OCI-LY1 (cell line): ENCODE results near the gene SYNE1.

ENCODE experiments used
- H2AFZ ChIP-seq: fragments of 200-600 bp; sonication (generic), shearing (Covaris generic); 2 replicates; pipeline ENCODE4 v1.6.0; 2014; ENCODE audit warnings: antibody characterized with exemption, mild to moderate bottlenecking, low read length
- H3F3A ChIP-seq: fragments of 200-600 bp; sonication (generic), shearing (Covaris generic); 2 replicates; pipeline ENCODE4 v1.6.0; 2014; ENCODE audit warnings: mild to moderate bottlenecking, antibody characterized with exemption, low read length, moderate library complexity; ENCODE audit not compliant: insufficient read depth
- H3K27ac ChIP-seq: fragments of 200-600 bp; sonication (generic); 2 replicates; pipeline ENCODE4 v1.5.1; 2014; ENCODE audit warnings: low read length, mixed run types, mild to moderate bottlenecking, low read depth; ENCODE audit not compliant: poor library complexity, severe bottlenecking
- H3K27me3 ChIP-seq: fragments of 200-600 bp; sonication (generic); 2 replicates; pipeline ENCODE4 v1.6.0; 2014; ENCODE audit warnings: antibody characterized with exemption, mild to moderate bottlenecking, low read length, moderate library complexity; ENCODE audit not compliant: insufficient read depth
- H3K36me3 ChIP-seq: fragments of 200-600 bp; sonication (generic); 2 replicates; pipeline ENCODE4 v1.6.1; 2014; ENCODE audit warnings: mild to moderate bottlenecking, antibody characterized with exemption, low read length, moderate library complexity, mixed read lengths; ENCODE audit not compliant: insufficient read depth
- H3K4me1 ChIP-seq: fragments of 200-600 bp; sonication (generic); 2 replicates; pipeline ENCODE4 v1.5.1; 2014; ENCODE audit warnings: mild to moderate bottlenecking, low read length, moderate library complexity; ENCODE audit not compliant: insufficient read depth, severe bottlenecking
- H3K4me2 ChIP-seq: fragments of 200-600 bp; sonication (generic), shearing (Covaris generic); 2 replicates; pipeline ENCODE4 v1.6.1; 2014; ENCODE audit warnings: low read length
- H3K4me3 ChIP-seq: fragments of 200-600 bp; sonication (generic); 2 replicates; pipeline ENCODE4 v1.5.1; 2014; ENCODE audit warnings: low read length, low read depth, mild to moderate bottlenecking, mixed read lengths; ENCODE audit not compliant: poor library complexity, severe bottlenecking
- H3K79me2 ChIP-seq: fragments of 200-600 bp; shearing (Covaris generic); 2 replicates; pipeline ENCODE4 v1.6.1; 2016; ENCODE audit warnings: mixed run types, low read length, mixed read lengths; ENCODE audit not compliant: insufficient read depth
- H3K9ac ChIP-seq: fragments of 200-600 bp; sonication (generic), shearing (Covaris generic); 2 replicates; pipeline ENCODE4 v1.6.1; 2014; ENCODE audit warnings: mild to moderate bottlenecking, low read length, mixed read lengths
- H3K9me2 ChIP-seq: fragments of 200-600 bp; sonication (generic), shearing (Covaris generic); 2 replicates; pipeline ENCODE4 v1.6.1; 2014; ENCODE audit warnings: low read depth, mild to moderate bottlenecking, low read length, mixed read lengths
- H3K9me3 ChIP-seq: fragments of 200-600 bp; shearing (Covaris generic); 2 replicates; pipeline ENCODE4 v1.6.1; 2014; ENCODE audit warnings: low read length, mixed read lengths
- H4K20me1 ChIP-seq: fragments of 200-600 bp; sonication (generic), shearing (Covaris generic); 2 replicates; pipeline ENCODE4 v1.6.0; 2016; ENCODE audit warnings: mild to moderate bottlenecking, low read length; ENCODE audit not compliant: insufficient read depth
- CTCF ChIP-seq: fragments of 200-600 bp; sonication (generic), shearing (Covaris generic); IDR thresholded peaks from 2 replicates; pipeline ENCODE4 v1.5.1; 2017; ENCODE audit warnings: mild to moderate bottlenecking, antibody characterized with exemption, low read length, moderate library complexity, mixed read lengths
- EZH2 ChIP-seq: fragments of 200-600 bp; sonication (generic), shearing (Covaris generic); IDR thresholded peaks from 2 replicates; pipeline ENCODE4 v1.8.0; 2017; ENCODE audit warnings: borderline replicate concordance, mixed run types, mild to moderate bottlenecking, antibody characterized with exemption, low read length, moderate library complexity, mixed read lengths

Gene SYNE1

GRCh38 chr6:152534541-152534940 is 102.6 kb downstream of the SYNE1 start:
- Histone ChIP-seq H3K27ac (no peak overlapping the region), H3K79me2 (no peaks in the 10 kb centered on the region), H2AFZ (no peak overlapping the region), H3F3A (no peaks in the 10 kb centered on the region), H3K9me2 (no peaks in the 10 kb centered on the region), H4K20me1 (no peaks in the 10 kb centered on the region), H3K4me3 (no peak overlapping the region), H3K36me3 (no peaks in the 10 kb centered on the region), H3K9ac (no peak overlapping the region), H3K9me3 (no peaks in the 10 kb centered on the region), H3K4me1 (no peaks in the 10 kb centered on the region), H3K27me3 (no peaks in the 10 kb centered on the region), H3K4me2 (no peak overlapping the region)
- TF ChIP-seq CTCF, result no peak
- TF ChIP-seq EZH2, result no peak

GRCh38 chr6:152532556-152533422 is 104.4 kb downstream of the SYNE1 start:
- H3K4me1 ChIP-seq, result no peaks in the 10 kb centered on the region
- no peaks in the 10 kb centered on the region for H3K36me3 ChIP-seq
- H3K79me2 ChIP-seq, result no peaks in the 10 kb centered on the region
- no peak for TF ChIP-seq EZH2
- no peak for TF ChIP-seq CTCF
- no peak overlapping the region for H3K9ac ChIP-seq
- no peaks in the 10 kb centered on the region for H4K20me1 ChIP-seq
- no peak overlapping the region for H2AFZ ChIP-seq
- H3K9me2 ChIP-seq, result no peaks in the 10 kb centered on the region
- H3K4me2 ChIP-seq, result no peak overlapping the region
- no peaks in the 10 kb centered on the region for H3F3A ChIP-seq
- no peaks in the 10 kb centered on the region for H3K27me3 ChIP-seq
- no peak overlapping the region for H3K4me3 ChIP-seq
- H3K9me3 ChIP-seq, result no peaks in the 10 kb centered on the region
- H3K27ac ChIP-seq, result no peak overlapping the region

- no peaks in the 10 kb centered on the region for H3K4me1 ChIP-seq
- no peaks in the 10 kb centered on the region for H3K9me3 ChIP-seq
- no peak overlapping the region for H2AFZ ChIP-seq
Measured at GRCh38 chr6:152531659-152532058, 105.5 kb downstream of the SYNE1 start.

More at GRCh38 chr6:152531659-152532058, 105.5 kb downstream of the SYNE1 start:
- Histone ChIP-seq H4K20me1 (no peaks in the 10 kb centered on the region), H3K36me3 (no peaks in the 10 kb centered on the region), H3K9me2 (no peaks in the 10 kb centered on the region), H3K79me2 (no peaks in the 10 kb centered on the region), H3F3A (no peaks in the 10 kb centered on the region), H3K9ac (no peak overlapping the region), H3K4me2 (no peak overlapping the region), H3K27me3 (no peaks in the 10 kb centered on the region), H3K27ac (no peak overlapping the region), H3K4me3 (no peak overlapping the region)
- TF ChIP-seq CTCF (no peak), EZH2 (no peak)
